Right forelimb (tissue), 1 donor: ENCODE measurements around the gene DCBLD2.
"Not testable (repeated sequence)": the region's sequence is repeated elsewhere in the genome, so short reads cannot be mapped to it uniquely, and the experiment has no call there.

Source experiments
- DNase-seq: peaks from one replicate; pipeline ENCODE4 v3.0.0-alpha.2; 2018

DCBLD2 gene

GRCh38 chr3:98890965-98891910, 10.3 kb downstream of the DCBLD2 start:
- no peak for DNase-seq

GRCh38 chr3:98890181-98890835, 11.2 kb downstream of the DCBLD2 start:
- no peak for DNase-seq

GRCh38 chr3:98887684-98888083, 13.8 kb downstream of the DCBLD2 start:
- DNase-seq: no peak

- no peak for DNase-seq
Observed at GRCh38 chr3:98886525-98886924, 15.0 kb downstream of the DCBLD2 start.

GRCh38 chr3:98885851-98886250, 15.6 kb downstream of the DCBLD2 start:
- DNase-seq: no peak

- DNase-seq: no peak
Observed at GRCh38 chr3:98884675-98885371, 16.7 kb downstream of the DCBLD2 start.

GRCh38 chr3:98882614-98883333, 18.7 kb downstream of the DCBLD2 start:
- DNase-seq: not testable (repeated sequence)

GRCh38 chr3:98877132-98877531, 24.4 kb downstream of the DCBLD2 start:
- no peak for DNase-seq

- no peak for DNase-seq
Observed at GRCh38 chr3:98875535-98875934, 26.0 kb downstream of the DCBLD2 start.

- DNase-seq: no peak
Observed at GRCh38 chr3:98874602-98875249, 26.8 kb downstream of the DCBLD2 start.

GRCh38 chr3:98869391-98869790, 32.1 kb downstream of the DCBLD2 start:
- DNase-seq: no peak

- not testable (repeated sequence) for DNase-seq
Observed at GRCh38 chr3:98857971-98858370, 43.5 kb downstream of the DCBLD2 start.

GRCh38 chr3:98857258-98857657, 44.2 kb downstream of the DCBLD2 start:
- DNase-seq: not testable (repeated sequence)

- no peak for DNase-seq
Observed at GRCh38 chr3:98856724-98857123, 44.8 kb downstream of the DCBLD2 start.

GRCh38 chr3:98855806-98856400, 45.6 kb downstream of the DCBLD2 start:
- no peak for DNase-seq

- no peak for DNase-seq
Observed at GRCh38 chr3:98848108-98848507, 53.4 kb downstream of the DCBLD2 start.

GRCh38 chr3:98846101-98846500, 55.4 kb downstream of the DCBLD2 start:
- no peak for DNase-seq

GRCh38 chr3:98843266-98843959, 58.1 kb downstream of the DCBLD2 start:
- DNase-seq: no peak

- no peak for DNase-seq
Observed at GRCh38 chr3:98839846-98840245, 61.6 kb downstream of the DCBLD2 start.

GRCh38 chr3:98831060-98831459, 70.4 kb downstream of the DCBLD2 start:
- DNase-seq: not testable (repeated sequence)

GRCh38 chr3:98829246-98829832, 72.2 kb downstream of the DCBLD2 start:
- no peak for DNase-seq
